Dendritic cell treated with granulocyte-macrophage colony-stimulating factor and Interleukin-4, amounts not matched to agents 40 ng/mL and 50 ng/mL, for 4 days (primary cell): Measurements from ENCODE around the gene TMEM256.
"Not testable (repeated sequence)": the region's sequence is repeated elsewhere in the genome, so short reads cannot be mapped to it uniquely, and the experiment has no call there.

ENCODE experiments used
- H3K27ac Mint-ChIP-seq: one replicate; pipeline ENCODE4 v1.8.0; 2022; ENCODE audit warnings: mild to moderate bottlenecking, mixed read lengths
- H3K27me3 Mint-ChIP-seq: one replicate; pipeline ENCODE4 v1.8.0; 2022; ENCODE audit warnings: mild to moderate bottlenecking, mixed read lengths
- H3K36me3 Mint-ChIP-seq: one replicate; pipeline ENCODE4 v1.8.0; 2022; ENCODE audit warnings: low read depth, mixed read lengths
- H3K4me1 Mint-ChIP-seq: one replicate; pipeline ENCODE4 v1.8.0; 2022; ENCODE audit warnings: low read depth, mixed read lengths
- H3K4me3 Mint-ChIP-seq: one replicate; pipeline ENCODE4 v1.8.0; 2022; ENCODE audit warnings: mild to moderate bottlenecking, moderate library complexity, mixed read lengths
- H3K9me3 Mint-ChIP-seq: one replicate; pipeline ENCODE4 v1.8.0; 2022; ENCODE audit warnings: mixed read lengths
- intact Hi-C: fragments of 100-400 bp; cut with micrococcal nuclease; formaldehyde crosslinking; loops from one replicate; pipeline ENCODE4 v1.15.0; 2022

Gene TMEM256

DNA sequence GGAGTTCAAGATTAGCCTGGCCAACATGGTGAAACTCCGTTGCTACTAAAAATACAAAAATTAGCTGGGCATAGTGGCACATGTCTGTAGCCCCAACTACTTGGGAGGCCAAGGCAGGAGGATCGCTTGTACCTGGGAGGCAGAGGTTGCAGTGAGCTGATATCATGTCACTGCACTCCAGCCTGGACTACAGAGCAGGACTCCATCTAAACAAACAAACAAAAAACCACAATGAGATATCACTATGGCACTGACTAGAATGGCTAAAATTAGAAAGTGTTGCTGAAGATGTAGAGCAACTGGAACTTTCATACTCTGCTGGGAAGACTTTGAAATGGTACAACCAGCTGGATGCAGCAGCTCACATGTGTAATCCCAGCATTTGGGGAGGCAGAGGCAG is 29.5 kb downstream of the TMEM256 start:
- no peak overlapping the region for H3K4me3 Mint-ChIP-seq
- peaks cover 7% of the 10 kb centered on the region for H3K9me3 Mint-ChIP-seq
- intact Hi-C loops: no loop called here
- H3K27ac Mint-ChIP-seq: no peak overlapping the region
- H3K27me3 Mint-ChIP-seq: peaks cover 33% of the 10 kb centered on the region
- no peaks in the 10 kb centered on the region for H3K4me1 Mint-ChIP-seq
- no peaks in the 10 kb centered on the region for H3K36me3 Mint-ChIP-seq

DNA sequence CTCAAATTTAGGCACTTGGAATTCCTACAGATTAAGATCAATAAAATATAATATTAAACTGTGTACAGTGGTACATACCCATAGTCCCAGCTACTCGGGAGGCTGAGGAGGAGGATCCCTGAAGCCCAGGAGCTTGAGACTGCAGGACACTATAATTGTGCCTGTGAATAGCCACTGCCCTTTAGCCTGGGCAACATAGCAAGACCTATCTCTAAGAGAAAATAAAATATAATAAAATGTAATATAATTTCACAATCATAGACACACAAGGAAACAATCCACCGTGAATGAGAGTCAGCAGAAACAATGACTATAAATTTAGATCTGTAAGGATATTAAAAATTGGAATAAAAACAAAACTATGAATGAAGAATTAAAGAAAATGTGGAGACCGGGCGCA is 33.0 kb downstream of the TMEM256 start:
- Mint-ChIP-seq H3K27ac (no peak overlapping the region), H3K9me3 (no peaks in the 10 kb centered on the region), H3K27me3 (peaks cover 19% of the 10 kb centered on the region), H3K4me3 (no peak overlapping the region), H3K36me3 (no peaks in the 10 kb centered on the region), H3K4me1 (no peaks in the 10 kb centered on the region)
- intact Hi-C loops: no loop called here

DNA sequence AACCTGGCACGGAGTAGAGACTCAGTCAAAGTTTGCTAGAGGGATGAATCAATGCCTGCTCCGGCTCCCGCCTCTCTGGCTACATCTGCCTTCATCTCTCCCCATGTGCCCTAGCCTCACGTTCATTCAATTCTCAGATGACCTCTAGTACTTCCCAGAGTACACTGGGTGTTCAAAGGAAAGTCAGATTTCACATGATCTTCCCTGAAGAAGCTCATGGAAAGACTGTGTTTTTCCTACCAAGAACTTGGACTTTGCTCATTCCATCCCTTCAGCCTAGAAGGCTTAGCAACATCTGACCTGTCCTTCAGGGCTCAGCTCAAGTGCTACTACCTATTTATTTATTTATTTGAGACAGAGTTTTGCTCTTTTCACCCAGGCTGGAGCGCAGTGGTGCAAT is 34.1 kb downstream of the TMEM256 start:
- Mint-ChIP-seq H3K9me3 (no peaks in the 10 kb centered on the region), H3K4me1 (no peaks in the 10 kb centered on the region), H3K4me3 (no peak overlapping the region), H3K27ac (no peak overlapping the region), H3K36me3 (no peaks in the 10 kb centered on the region), H3K27me3 (peaks cover 19% of the 10 kb centered on the region)
- intact Hi-C loops: no loop called here

DNA sequence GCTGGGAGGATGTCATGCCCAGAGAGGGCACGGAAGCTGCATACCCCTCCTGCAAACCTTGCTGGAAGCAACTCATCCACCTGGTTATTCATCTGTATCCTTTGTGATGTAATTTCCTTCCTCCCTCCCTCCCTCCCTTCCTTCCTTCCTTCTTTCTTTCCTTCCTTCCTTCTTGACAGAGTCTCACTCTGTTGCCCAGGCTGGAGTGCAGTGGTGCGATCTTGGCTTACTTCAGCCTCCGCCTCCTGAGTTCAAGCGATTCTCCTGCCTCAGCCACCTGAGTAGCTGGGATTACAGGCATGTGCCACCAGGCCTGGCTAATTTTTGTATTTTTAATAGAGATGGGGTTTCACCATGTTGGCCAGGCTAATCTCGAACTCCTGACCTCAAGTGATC is 35.3 kb downstream of the TMEM256 start:
- intact Hi-C loops, H3K9me3 Mint-ChIP-seq, H3K4me3 Mint-ChIP-seq, H3K27ac Mint-ChIP-seq, H3K36me3 Mint-ChIP-seq, H3K4me1 Mint-ChIP-seq: not testable (repeated sequence)
- peaks cover 19% of the 10 kb centered on the region for H3K27me3 Mint-ChIP-seq

DNA sequence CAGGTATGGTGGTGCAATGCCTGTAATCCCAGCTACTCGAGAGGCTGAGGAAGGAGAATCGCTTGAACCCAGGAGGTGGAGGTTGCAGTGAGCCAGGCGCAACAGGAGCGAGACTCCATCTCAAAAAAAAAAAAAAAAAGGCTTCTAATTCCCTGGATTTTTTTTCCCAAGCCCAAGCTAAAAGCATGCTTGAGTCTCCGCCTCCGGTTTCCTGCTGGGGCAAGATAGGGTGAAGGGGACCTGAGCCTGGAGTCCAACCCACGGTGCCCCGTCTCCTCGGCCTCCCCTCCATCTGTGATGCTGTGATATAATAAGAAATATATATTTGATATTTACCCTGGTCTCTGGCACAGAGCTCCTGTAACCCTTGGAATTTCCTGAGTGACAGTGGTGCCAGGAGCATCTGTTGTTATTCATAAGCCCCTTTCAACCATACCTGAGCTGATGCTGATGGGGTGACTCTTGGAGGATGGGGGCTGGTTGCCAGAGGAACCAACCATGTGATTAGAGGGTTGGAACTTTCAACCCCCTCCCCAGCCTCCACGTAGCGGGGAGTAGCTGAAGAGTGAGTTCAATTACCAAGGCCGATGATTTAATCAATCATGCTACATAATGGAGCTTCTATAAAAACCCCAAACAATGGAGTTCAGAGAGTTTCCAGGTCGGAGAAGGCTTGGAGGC is 35.8 kb downstream of the TMEM256 start:
- intact Hi-C loops: no loop called here
- Mint-ChIP-seq H3K4me1 (no peaks in the 10 kb centered on the region), H3K27ac (no peak overlapping the region), H3K4me3 (no peak overlapping the region), H3K9me3 (no peaks in the 10 kb centered on the region), H3K36me3 (no peaks in the 10 kb centered on the region), H3K27me3 (peaks cover 19% of the 10 kb centered on the region)

DNA sequence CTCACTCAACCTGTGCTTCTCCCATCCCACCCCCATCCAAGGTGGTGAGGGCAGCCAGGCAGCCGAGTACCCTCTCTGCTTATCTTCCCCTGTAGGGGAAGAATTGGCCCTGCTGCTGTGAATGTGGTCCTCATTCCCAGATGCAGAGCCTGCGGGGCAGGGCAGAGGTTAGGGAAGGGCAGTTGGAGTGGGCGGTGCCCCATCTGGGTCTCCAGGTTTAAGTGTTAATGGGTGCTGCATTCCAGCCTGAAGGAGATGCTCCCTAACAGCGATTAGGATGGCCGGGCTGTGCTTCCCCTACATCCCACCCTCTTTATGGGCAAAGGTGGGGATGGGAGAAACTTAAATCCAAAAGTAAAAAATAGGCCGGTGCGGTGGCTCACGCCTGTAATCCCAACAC is 36.8 kb downstream of the TMEM256 start:
- H3K9me3 Mint-ChIP-seq: no peaks in the 10 kb centered on the region
- no peak overlapping the region for H3K4me3 Mint-ChIP-seq
- peaks cover 15% of the 10 kb centered on the region for H3K27me3 Mint-ChIP-seq
- intact Hi-C loops: no loop called here
- H3K36me3 Mint-ChIP-seq: no peaks in the 10 kb centered on the region
- no peak overlapping the region for H3K27ac Mint-ChIP-seq
- no peaks in the 10 kb centered on the region for H3K4me1 Mint-ChIP-seq

DNA sequence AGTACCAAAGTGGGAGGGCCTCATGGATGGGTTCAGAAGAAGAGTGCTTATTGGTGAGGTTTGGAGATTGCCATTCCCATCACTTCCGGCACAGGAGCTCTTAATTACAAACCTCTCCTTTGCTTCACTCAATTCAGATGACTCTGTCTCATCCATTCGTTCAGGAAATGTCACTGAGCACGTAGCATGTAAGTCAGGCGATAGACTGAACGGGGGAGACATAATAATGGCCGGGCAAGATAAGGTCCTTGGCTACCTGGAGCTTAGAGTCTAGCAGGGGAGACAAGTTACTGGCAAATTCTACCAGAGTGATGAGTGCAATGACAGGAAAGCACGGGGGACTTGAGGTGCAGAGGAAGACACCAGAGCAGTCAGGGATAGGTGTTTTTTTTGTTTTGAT is 37.9 kb downstream of the TMEM256 start:
- peaks cover 13% of the 10 kb centered on the region for H3K27me3 Mint-ChIP-seq
- intact Hi-C loops, H3K27ac Mint-ChIP-seq, H3K9me3 Mint-ChIP-seq, H3K36me3 Mint-ChIP-seq, H3K4me3 Mint-ChIP-seq, H3K4me1 Mint-ChIP-seq: not testable (repeated sequence)

DNA sequence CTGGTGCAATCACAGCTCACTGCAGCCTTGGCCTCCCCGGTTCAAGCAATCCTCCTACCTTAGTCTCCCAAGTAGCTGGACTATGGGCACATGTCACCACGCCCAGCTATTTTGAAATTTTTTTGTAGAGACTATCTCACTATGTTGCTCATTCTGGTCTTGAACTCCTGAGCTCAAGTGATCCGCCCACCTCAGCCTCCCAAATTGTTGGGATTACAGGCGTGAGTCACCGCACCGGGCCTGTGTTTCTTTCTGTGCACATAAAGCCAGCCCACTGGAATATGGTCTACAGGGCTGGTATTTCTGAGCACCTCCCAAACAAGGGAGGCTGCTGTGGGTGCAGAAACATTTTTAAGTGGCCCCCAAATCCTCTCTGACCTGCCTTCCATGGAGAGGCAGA is 40.6 kb downstream of the TMEM256 start:
- intact Hi-C loops: no loop called here

DNA sequence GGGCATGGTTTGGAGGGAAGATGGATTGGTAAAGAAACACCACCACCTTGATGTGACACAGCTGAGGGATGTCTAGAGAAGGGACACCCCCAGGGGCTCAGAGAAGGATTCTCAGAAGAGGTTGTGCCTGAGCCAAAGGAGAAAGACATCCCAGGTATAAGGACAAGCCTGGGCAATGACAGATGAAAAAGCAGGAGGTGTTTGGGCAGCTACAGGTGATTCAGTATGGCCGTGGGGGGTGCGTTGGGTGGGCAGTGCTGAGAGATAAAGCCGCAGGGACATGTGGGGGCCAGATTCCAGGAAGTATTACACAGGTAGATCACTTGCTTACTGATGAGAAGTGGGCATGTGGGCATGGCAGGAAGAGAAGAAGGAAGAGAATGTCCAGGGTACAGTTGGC is 42.0 kb downstream of the TMEM256 start:
- no peak overlapping the region for H3K27ac Mint-ChIP-seq
- no peak overlapping the region for H3K4me3 Mint-ChIP-seq
- no peaks in the 10 kb centered on the region for H3K36me3 Mint-ChIP-seq

More for the DNA sequence above, 40.6 kb downstream of the TMEM256 start:
- no peak overlapping the region for H3K27ac Mint-ChIP-seq
- peaks cover 2% of the 10 kb centered on the region for H3K27me3 Mint-ChIP-seq
- H3K9me3 Mint-ChIP-seq: no peaks in the 10 kb centered on the region
- H3K36me3 Mint-ChIP-seq: no peaks in the 10 kb centered on the region
- H3K4me3 Mint-ChIP-seq: no peak overlapping the region
- H3K4me1 Mint-ChIP-seq: no peaks in the 10 kb centered on the region

DNA sequence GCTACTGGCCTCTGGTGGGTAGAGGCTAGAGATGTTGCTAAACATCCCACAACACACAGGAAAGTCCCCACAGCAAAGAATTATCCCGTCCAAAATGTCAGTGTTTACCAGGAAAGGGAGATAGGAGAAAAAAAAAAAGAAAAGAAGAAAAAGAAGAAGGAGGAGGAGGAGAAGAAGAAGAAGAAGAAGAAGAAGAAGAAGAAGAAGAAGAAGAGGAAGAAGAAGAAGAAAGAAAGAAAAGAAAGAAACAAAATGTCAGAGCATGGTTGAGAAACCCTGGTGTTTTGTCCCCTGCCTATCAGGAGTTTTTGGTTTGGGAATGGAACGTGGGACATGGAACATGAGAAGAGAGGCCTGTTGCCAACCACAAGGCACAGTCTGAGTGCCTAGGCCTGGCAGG is 46.5 kb downstream of the TMEM256 start:
- Mint-ChIP-seq H3K36me3 (peaks cover 6% of the 10 kb centered on the region), H3K27me3 (peaks cover 12% of the 10 kb centered on the region), H3K4me3 (no peak overlapping the region), H3K27ac (no peak overlapping the region), H3K4me1 (peaks cover 36% of the 10 kb centered on the region), H3K9me3 (no peaks in the 10 kb centered on the region)
- intact Hi-C loops: loop anchor here (10.0 kb wide), 2 partner anchors 47 to 127 kb away; partner anchors contain the start of genes NLGN2, POLR2A, SLC35G6 and TMEM256

More for the DNA sequence above, 42.0 kb downstream of the TMEM256 start:
- Mint-ChIP-seq H3K4me1 (no peaks in the 10 kb centered on the region), H3K27me3 (peaks cover 4% of the 10 kb centered on the region), H3K9me3 (no peaks in the 10 kb centered on the region)
- intact Hi-C loops: no loop called here

DNA sequence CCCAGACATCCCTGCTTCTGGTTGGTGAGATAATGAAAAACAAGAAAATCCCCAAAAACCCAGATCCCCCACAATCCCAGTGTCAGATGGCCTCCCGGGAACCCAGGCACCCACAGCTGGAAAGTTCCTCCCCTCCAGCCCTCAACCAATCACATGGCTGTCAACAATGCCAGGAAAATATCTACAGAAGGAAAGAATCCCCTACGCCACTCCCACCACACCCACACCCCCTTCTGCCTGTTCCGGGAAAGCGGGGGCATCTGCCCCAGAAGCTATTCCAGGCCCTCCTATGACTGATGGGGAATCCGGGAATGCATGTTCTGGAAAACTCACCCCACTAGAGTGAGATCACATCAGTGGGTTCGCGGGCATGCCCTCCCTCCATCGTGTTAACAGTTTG is 47.1 kb downstream of the TMEM256 start:
- Mint-ChIP-seq H3K27me3 (peaks cover 12% of the 10 kb centered on the region), H3K36me3 (peaks cover 10% of the 10 kb centered on the region), H3K9me3 (no peaks in the 10 kb centered on the region), H3K4me3 (no peak overlapping the region), H3K4me1 (peaks cover 40% of the 10 kb centered on the region), H3K27ac (no peak overlapping the region)
- intact Hi-C loops: loop anchor here (10.0 kb wide), 2 partner anchors 48 to 128 kb away; partner anchors contain the start of genes NLGN2, POLR2A, SLC35G6 and TMEM256

DNA sequence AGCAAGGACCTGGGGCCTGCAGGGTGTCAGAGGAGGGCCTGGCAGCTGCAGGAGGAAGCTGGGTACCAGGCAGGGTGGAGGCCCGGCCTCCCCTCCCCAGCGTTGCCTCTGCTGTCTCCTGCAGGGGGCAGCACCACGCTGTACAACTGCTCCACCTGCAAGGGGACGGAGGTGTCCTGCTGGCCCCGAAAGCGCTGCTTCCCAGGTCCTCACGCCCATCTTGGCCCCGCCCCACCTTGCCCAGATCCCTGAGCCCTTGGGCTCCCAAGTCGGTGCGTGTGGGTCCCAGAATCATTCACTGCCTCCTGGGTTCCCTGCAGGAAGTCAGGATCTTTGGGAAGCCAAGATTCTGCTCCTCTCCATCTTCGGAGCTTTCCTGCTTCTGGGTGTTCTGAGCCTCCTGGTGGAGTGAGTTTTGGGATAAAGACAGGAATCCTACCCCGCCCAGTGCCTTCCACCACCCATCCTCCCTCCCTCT is 47.8 kb downstream of the TMEM256 start:
- H3K27me3 Mint-ChIP-seq: peaks cover 12% of the 10 kb centered on the region
- peaks cover 44% of the 10 kb centered on the region for H3K4me1 Mint-ChIP-seq
- no peaks in the 10 kb centered on the region for H3K9me3 Mint-ChIP-seq
- H3K36me3 Mint-ChIP-seq: peaks cover 15% of the 10 kb centered on the region
- no peak overlapping the region for H3K27ac Mint-ChIP-seq
- intact Hi-C loops: loop anchor here (10.0 kb wide), 2 partner anchors 49 to 129 kb away; partner anchors contain the start of genes NLGN2, POLR2A, SLC35G6 and TMEM256
- no peak overlapping the region for H3K4me3 Mint-ChIP-seq

DNA sequence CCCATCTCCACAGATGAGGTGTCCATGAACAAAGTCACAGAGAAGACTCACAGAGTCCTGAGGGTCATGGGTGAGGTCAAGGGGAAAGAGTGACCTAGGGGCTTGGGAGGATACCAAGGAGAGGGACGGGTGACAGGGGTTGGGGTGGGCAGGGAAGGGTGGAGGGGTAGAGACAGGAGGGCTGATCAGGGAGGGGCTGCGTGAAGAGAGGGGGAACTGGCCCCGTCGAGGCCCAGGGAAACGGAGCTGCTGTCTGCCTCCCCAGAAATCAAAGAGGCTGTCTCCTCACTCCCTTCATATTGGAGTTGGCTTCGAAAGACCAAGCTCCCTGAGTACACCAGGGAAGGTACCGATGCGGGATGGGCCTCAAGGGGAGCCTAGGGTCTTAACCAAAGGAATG is 48.3 kb downstream of the TMEM256 start:
- H3K27me3 Mint-ChIP-seq: peaks cover 12% of the 10 kb centered on the region
- intact Hi-C loops: loop anchor here (1.0 to 10.0 kb wide), 3 partner anchors 49 to 206 kb away; partner anchors contain the start of genes NLGN2, POLR2A, SENP3 and SLC35G6
- peaks cover 49% of the 10 kb centered on the region for H3K4me1 Mint-ChIP-seq
- H3K4me3 Mint-ChIP-seq: no peak overlapping the region
- H3K27ac Mint-ChIP-seq: no peak overlapping the region
- H3K9me3 Mint-ChIP-seq: no peaks in the 10 kb centered on the region
- H3K36me3 Mint-ChIP-seq: peaks cover 18% of the 10 kb centered on the region

DNA sequence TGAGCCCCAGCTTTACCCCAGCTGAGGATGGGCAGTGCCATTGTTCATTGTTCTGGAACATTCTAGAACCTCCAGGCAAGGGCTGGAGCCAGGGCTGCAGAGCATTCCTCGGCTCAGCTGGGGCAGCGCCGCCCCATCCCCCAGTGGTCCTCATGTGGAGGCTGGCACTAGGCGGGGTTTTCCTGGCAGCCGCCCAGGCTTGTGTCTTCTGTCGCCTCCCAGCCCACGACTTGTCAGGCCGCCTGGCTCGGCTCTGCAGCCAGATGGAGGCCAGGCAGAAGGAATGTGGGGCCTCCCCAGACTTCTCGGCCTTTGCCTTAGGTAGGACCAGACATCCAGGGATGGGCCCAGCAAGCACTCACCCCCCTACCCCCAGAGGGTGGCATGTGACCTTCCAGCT is 48.8 kb downstream of the TMEM256 start, which contains the start of gene TMEM95:
Gene TMEM95, plus strand, starts transcription at position 104 of the 400 bp plus-strand sequence. Its CDS starts 49 bp downstream, at position 153.
- peaks cover 12% of the 10 kb centered on the region for H3K27me3 Mint-ChIP-seq
- peaks cover 54% of the 10 kb centered on the region for H3K4me1 Mint-ChIP-seq
- H3K4me3 Mint-ChIP-seq: no peak within 1 kb of the TSS
- H3K36me3 Mint-ChIP-seq: peaks cover 18% of the 10 kb centered on the region
- H3K27ac Mint-ChIP-seq: no peak within 1 kb of the TSS
- intact Hi-C loops: loop anchor here (1.0 to 10.0 kb wide), 3 partner anchors 50 to 206 kb away; partner anchors contain the start of genes NLGN2, POLR2A, SENP3 and SLC35G6
- no peaks in the 10 kb centered on the region for H3K9me3 Mint-ChIP-seq
